KMS-11 (cell line): ENCODE data around the gene APLP1.

Source experiments
- H2AFZ ChIP-seq: fragments of 200-600 bp; sonication (generic); 2 replicates; pipeline ENCODE4 v1.6.1; 2016; ENCODE audit warnings: antibody characterized with exemption, mixed run types, low read depth
- H3K27ac ChIP-seq: fragments of 200-600 bp; sonication (generic); 2 replicates; pipeline ENCODE4 v1.6.1; 2016; ENCODE audit warnings: mild to moderate bottlenecking, mixed run types
- H3K27me3 ChIP-seq: fragments of 200-600 bp; sonication (generic); 2 replicates; pipeline ENCODE4 v1.6.1; 2017; ENCODE audit warnings: mild to moderate bottlenecking, low read depth, mixed run types, moderate library complexity; ENCODE audit not compliant: insufficient read depth
- H3K36me3 ChIP-seq: fragments of 200-600 bp; sonication (generic); 2 replicates; pipeline ENCODE4 v1.6.1; 2017; ENCODE audit warnings: mild to moderate bottlenecking, mixed run types; ENCODE audit not compliant: insufficient read depth
- H3K4me1 ChIP-seq: fragments of 200-600 bp; sonication (generic); 2 replicates; pipeline ENCODE4 v1.6.1; 2016; ENCODE audit warnings: mild to moderate bottlenecking, low read depth, mixed run types; ENCODE audit not compliant: poor library complexity, severe bottlenecking
- H3K4me2 ChIP-seq: fragments of 200-600 bp; sonication (generic); 2 replicates; pipeline ENCODE4 v1.7.0; 2016; ENCODE audit warnings: mild to moderate bottlenecking, mixed run types
- H3K4me3 ChIP-seq: fragments of 200-600 bp; sonication (generic); IDR thresholded peaks from 2 replicates; pipeline ENCODE4 v1.6.1; 2017; ENCODE audit warnings: low read depth, low read length, mixed read lengths; ENCODE audit not compliant: insufficient read depth
- H3K79me2 ChIP-seq: fragments of 200-600 bp; sonication (generic); 2 replicates; pipeline ENCODE4 v1.6.1; 2016; ENCODE audit warnings: low read depth, mixed run types; ENCODE audit not compliant: insufficient read depth
- H3K9ac ChIP-seq: fragments of 200-600 bp; sonication (generic); 2 replicates; pipeline ENCODE4 v1.6.1; 2016; ENCODE audit warnings: mild to moderate bottlenecking, mixed run types
- H4K20me1 ChIP-seq: fragments of 200-600 bp; sonication (generic); 2 replicates; pipeline ENCODE4 v1.6.1; 2016; ENCODE audit warnings: mild to moderate bottlenecking, mixed run types; ENCODE audit not compliant: insufficient read depth
- CTCF ChIP-seq: fragments of 200-600 bp; sonication (generic); conservative IDR thresholded peaks from 2 replicates; pipeline ENCODE4 v1.6.1; 2017; ENCODE audit warnings: low read depth, mild to moderate bottlenecking, antibody characterized with exemption, low read length, moderate library complexity, mixed read lengths

Gene APLP1

GRCh38 chr19:35911790-35912189, 43.4 kb downstream of the APLP1 start:
- Histone ChIP-seq H3K4me3 (no peak overlapping the region), H3K4me2 (no peak overlapping the region), H2AFZ (no peak overlapping the region), H3K9ac (no peak overlapping the region), H4K20me1 (no peaks in the 10 kb centered on the region), H3K79me2 (no peaks in the 10 kb centered on the region), H3K27me3 (peaks cover 15% of the 10 kb centered on the region; the same call in 1 of the 2 replicates), H3K27ac (no peak overlapping the region), H3K36me3 (no peaks in the 10 kb centered on the region), H3K4me1 (no peaks in the 10 kb centered on the region)
- no peak for TF ChIP-seq CTCF

- Histone ChIP-seq H3K27me3 (peaks cover 27% of the 10 kb centered on the region; the same call in 1 of the 2 replicates), H3K27ac (no peak overlapping the region), H3K4me1 (no peaks in the 10 kb centered on the region), H3K4me2 (no peak overlapping the region), H3K79me2 (no peaks in the 10 kb centered on the region), H3K4me3 (no peak overlapping the region), H4K20me1 (no peaks in the 10 kb centered on the region), H3K36me3 (no peaks in the 10 kb centered on the region), H2AFZ (no peak overlapping the region), H3K9ac (no peak overlapping the region)
- TF ChIP-seq CTCF: no peak
Measured at GRCh38 chr19:35913589-35913988, 45.2 kb downstream of the APLP1 start.

DNA sequence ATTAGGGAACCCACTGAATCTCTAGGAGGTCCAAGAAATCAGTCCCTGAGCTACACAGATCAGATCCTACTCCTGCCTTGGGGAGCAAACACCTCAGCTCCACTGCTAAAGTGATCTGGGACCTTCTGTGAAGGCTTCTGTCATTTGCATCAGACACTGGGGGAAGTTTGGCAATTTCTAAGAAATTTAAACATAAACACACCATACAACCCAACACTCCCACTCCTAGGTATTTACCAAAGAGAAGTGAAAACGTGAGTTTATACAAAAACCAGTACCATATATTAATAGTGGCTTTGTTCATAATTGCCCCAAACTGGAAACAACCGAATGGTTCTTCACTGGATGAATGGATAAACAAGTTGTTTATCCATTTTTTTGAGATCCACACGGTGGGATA, 47.1 kb downstream of the APLP1 start:
- H3K79me2 ChIP-seq: no peaks in the 10 kb centered on the region
- peaks cover 32% of the 10 kb centered on the region for H3K27me3 ChIP-seq
- no peak overlapping the region for H3K9ac ChIP-seq
- H4K20me1 ChIP-seq: no peaks in the 10 kb centered on the region
- no peaks in the 10 kb centered on the region for H3K36me3 ChIP-seq
- H3K4me3 ChIP-seq: no peak overlapping the region
- no peak overlapping the region for H3K27ac ChIP-seq
- H3K4me1 ChIP-seq: no peaks in the 10 kb centered on the region
- H3K4me2 ChIP-seq: no peak overlapping the region
- H2AFZ ChIP-seq: no peak overlapping the region
- no peak for TF ChIP-seq CTCF

- TF ChIP-seq CTCF: no peak
- no peak overlapping the region for H3K4me3 ChIP-seq
- H3K27ac ChIP-seq: no peak overlapping the region
- H3K36me3 ChIP-seq: no peaks in the 10 kb centered on the region
- H2AFZ ChIP-seq: no peak overlapping the region
- no peaks in the 10 kb centered on the region for H3K4me1 ChIP-seq
- no peak overlapping the region for H3K4me2 ChIP-seq
- H3K79me2 ChIP-seq: no peaks in the 10 kb centered on the region
- H4K20me1 ChIP-seq: no peaks in the 10 kb centered on the region
- no peak overlapping the region for H3K9ac ChIP-seq
- peaks cover 41% of the 10 kb centered on the region for H3K27me3 ChIP-seq
Measured at GRCh38 chr19:35919306-35919705, 50.9 kb downstream of the APLP1 start.
